Left renal pelvis (tissue), 4 donors: ENCODE measurements around the gene LPP. TPM values are rescaled to one million over a fixed set of nuclear protein-coding genes. Genes with fewer than 3 reads are reported as not detected.

Source experiments
- DNase-seq, 4 donors: peaks; one replicate each; pipeline ENCODE4 v3.0.0-alpha.2; 2013; ENCODE audit warnings: low read depth in 4 of 4, low spot score in 3 of 4
- polyA plus RNA-seq, 4 donors: library from polyadenylated mRNA; unstranded; fragments of 120-200 nt; gene quantifications; one replicate each; pipeline ENCODE4 v1.2.1, GENCODE V29; 2013; ENCODE audit not compliant: insufficient read length in 4 of 4

LPP gene
- polyA plus RNA-seq, 4 donors, result 21.3 to 31.3 (median 25.6) TPM

- DNase-seq, result no peak
These were observed 333.7 kb downstream of the LPP start for GRCh38 chr3:188487652-188488051.

- DNase-seq, result no peak
These were observed 334.8 kb downstream of the LPP start for GRCh38 chr3:188488801-188489200.

GRCh38 chr3:188489639-188490405 lies 335.9 kb downstream of the LPP start:
- DNase-seq, result no peak

- DNase-seq, result no peak
These were observed 336.5 kb downstream of the LPP start for GRCh38 chr3:188490416-188490815.

GRCh38 chr3:188491276-188491687 lies 337.3 kb downstream of the LPP start:
- no peak for DNase-seq

GRCh38 chr3:188496390-188496789 lies 342.4 kb downstream of the LPP start:
- no peak for DNase-seq

GRCh38 chr3:188497021-188497420 lies 343.1 kb downstream of the LPP start:
- DNase-seq, result no peak

GRCh38 chr3:188503647-188504046 lies 349.7 kb downstream of the LPP start:
- DNase-seq, result no peak

GRCh38 chr3:188505151-188505550 lies 351.2 kb downstream of the LPP start:
- no peak for DNase-seq

GRCh38 chr3:188505911-188506310 lies 352.0 kb downstream of the LPP start:
- DNase-seq, result no peak

- DNase-seq, result no peak
These were observed 352.5 kb downstream of the LPP start for GRCh38 chr3:188506446-188506845.

GRCh38 chr3:188507244-188507720 lies 353.3 kb downstream of the LPP start:
- no peak for DNase-seq

- DNase-seq, result no peak
These were observed 354.5 kb downstream of the LPP start for GRCh38 chr3:188508454-188508853.

- no peak for DNase-seq
These were observed 355.4 kb downstream of the LPP start for GRCh38 chr3:188509316-188509715.

GRCh38 chr3:188510366-188510765 lies 356.4 kb downstream of the LPP start:
- no peak for DNase-seq

GRCh38 chr3:188513662-188514328 lies 359.8 kb downstream of the LPP start:
- no peak for DNase-seq

- no peak for DNase-seq
These were observed 362.6 kb downstream of the LPP start for GRCh38 chr3:188516515-188516914.

GRCh38 chr3:188518416-188518815 lies 364.5 kb downstream of the LPP start:
- no peak for DNase-seq

- no peak for DNase-seq
These were observed 365.0 kb downstream of the LPP start for GRCh38 chr3:188518835-188519452.

GRCh38 chr3:188520466-188520865 lies 366.5 kb downstream of the LPP start:
- DNase-seq, result no peak

GRCh38 chr3:188522115-188522514 lies 368.2 kb downstream of the LPP start:
- no peak for DNase-seq

- DNase-seq, result peak in 1 of 4 donors; percentile 21
These were observed 369.3 kb downstream of the LPP start for GRCh38 chr3:188523291-188523690.
